OCI-LY7 (cell line): Measurements from ENCODE around the gene GMPPA.

Source experiments
- EZH2phosphoT487 ChIP-seq: fragments of 200-600 bp; sonication (generic); IDR thresholded peaks from 2 replicates; pipeline ENCODE4 v1.6.1; 2018; ENCODE audit warnings: low read depth, borderline replicate concordance, mild to moderate bottlenecking, mixed run types, antibody characterized with exemption, low read length, moderate library complexity, mixed read lengths
- TF ChIP-seq, protein P1 (sequence below): fragments of 200-600 bp; sonication (generic); conservative IDR thresholded peaks from 2 replicates; pipeline ENCODE4 v1.5.1; 2014; ENCODE audit warnings: mild to moderate bottlenecking, antibody characterized with exemption, low read length, moderate library complexity, mixed read lengths

DNA sequence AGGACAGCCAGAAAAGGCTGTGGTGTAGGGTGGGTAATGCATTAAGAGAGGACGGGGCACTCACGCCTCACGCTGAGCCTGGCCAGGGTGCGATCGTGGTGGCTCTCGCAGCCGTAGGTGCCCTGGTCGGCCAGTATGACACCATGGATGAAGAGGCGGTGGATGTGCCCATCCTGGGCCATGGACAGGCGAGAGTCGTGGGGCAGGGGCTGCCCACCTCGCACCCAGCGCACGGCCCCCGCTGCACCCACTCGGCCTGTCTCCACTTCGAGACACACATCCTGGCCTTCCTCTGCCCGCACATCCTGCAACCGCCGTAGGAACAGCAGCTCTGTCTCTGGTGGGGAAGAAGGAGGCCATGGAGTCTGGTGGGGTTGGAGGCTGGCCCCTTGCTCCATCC, 57.3 kb downstream of the GMPPA start:
- TF ChIP-seq, protein P1, sequence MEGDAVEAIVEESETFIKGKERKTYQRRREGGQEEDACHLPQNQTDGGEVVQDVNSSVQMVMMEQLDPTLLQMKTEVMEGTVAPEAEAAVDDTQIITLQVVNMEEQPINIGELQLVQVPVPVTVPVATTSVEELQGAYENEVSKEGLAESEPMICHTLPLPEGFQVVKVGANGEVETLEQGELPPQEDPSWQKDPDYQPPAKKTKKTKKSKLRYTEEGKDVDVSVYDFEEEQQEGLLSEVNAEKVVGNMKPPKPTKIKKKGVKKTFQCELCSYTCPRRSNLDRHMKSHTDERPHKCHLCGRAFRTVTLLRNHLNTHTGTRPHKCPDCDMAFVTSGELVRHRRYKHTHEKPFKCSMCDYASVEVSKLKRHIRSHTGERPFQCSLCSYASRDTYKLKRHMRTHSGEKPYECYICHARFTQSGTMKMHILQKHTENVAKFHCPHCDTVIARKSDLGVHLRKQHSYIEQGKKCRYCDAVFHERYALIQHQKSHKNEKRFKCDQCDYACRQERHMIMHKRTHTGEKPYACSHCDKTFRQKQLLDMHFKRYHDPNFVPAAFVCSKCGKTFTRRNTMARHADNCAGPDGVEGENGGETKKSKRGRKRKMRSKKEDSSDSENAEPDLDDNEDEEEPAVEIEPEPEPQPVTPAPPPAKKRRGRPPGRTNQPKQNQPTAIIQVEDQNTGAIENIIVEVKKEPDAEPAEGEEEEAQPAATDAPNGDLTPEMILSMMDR, result no peak
- no peak for TF ChIP-seq EZH2phosphoT487
